Liver (tissue), 9 donors: Measurements from ENCODE around the gene PCDH9. TPM values are rescaled to one million over a fixed set of nuclear protein-coding genes. Genes with fewer than 3 reads are reported as not detected.

Source experiments
- DNase-seq: peaks from one replicate; pipeline ENCODE4 v3.0.0-alpha.2; 2017; ENCODE audit warnings: low spot score
- H3K27ac ChIP-seq, 2 donors: one replicate each; pipeline ENCODE4 v1.7.0; 2013; ENCODE audit warnings: inconsistent platforms in 2 of 2, low read length in 2 of 2, control low read depth in 1 of 2, low read depth in 1 of 2, mild to moderate bottlenecking in 1 of 2
- H3K27me3 ChIP-seq, 4 donors: one replicate each; pipeline versions ENCODE4 v1.6.1 to v1.7.0; 2013; ENCODE audit warnings: low read length in 3 of 4, inconsistent platforms in 1 of 4, mild to moderate bottlenecking in 1 of 4, moderate library complexity in 1 of 4; ENCODE audit not compliant: control insufficient read depth in 4 of 4, insufficient read depth in 4 of 4
- H3K36me3 ChIP-seq, 4 donors: one replicate each; pipeline versions ENCODE4 v1.6.1 to v1.7.0; 2013; ENCODE audit warnings: low read length in 3 of 4, mild to moderate bottlenecking in 3 of 4, low read depth in 1 of 4, moderate library complexity in 1 of 4; ENCODE audit not compliant: control insufficient read depth in 4 of 4, insufficient read depth in 3 of 4
- H3K4me1 ChIP-seq, 4 donors: one replicate each; pipeline versions ENCODE4 v1.6.1 to v1.7.0; 2013; ENCODE audit warnings: low read length in 3 of 4, mild to moderate bottlenecking in 3 of 4, moderate library complexity in 1 of 4; ENCODE audit not compliant: control insufficient read depth in 4 of 4, insufficient read depth in 4 of 4
- H3K4me3 ChIP-seq, 3 donors: one replicate each; pipeline versions ENCODE4 v1.6.1 to v1.7.0; 2013; ENCODE audit warnings: low read length in 3 of 3, control low read depth in 1 of 3, low read depth in 1 of 3, mild to moderate bottlenecking in 1 of 3
- H3K9ac ChIP-seq, 2 donors: one replicate each; pipeline ENCODE4 v1.7.0; 2013; ENCODE audit warnings: low read length in 2 of 2, mild to moderate bottlenecking in 2 of 2, moderate library complexity in 2 of 2, control low read depth in 1 of 2, low read depth in 1 of 2
- H3K9me3 ChIP-seq, 4 donors: one replicate each; pipeline versions ENCODE4 v1.6.1 to v1.7.0; 2013; ENCODE audit warnings: low read length in 3 of 4; ENCODE audit not compliant: control insufficient read depth in 4 of 4
- CTCF ChIP-seq: fragments of 150-350 bp; IDR thresholded peaks from 2 replicates; pipeline ENCODE4 v1.5.1; 2017; ENCODE audit warnings: improper control_type of control experiment, low read depth, low read length; ENCODE audit not compliant: missing input control
- EGR1 ChIP-seq, 2 donors: IDR thresholded peaks; 2 replicates each; pipeline ENCODE4 v1.6.1; 2016 to 2018; ENCODE audit warnings: antibody characterized with exemption in 2 of 2, low read depth in 2 of 2
- FOXA1 ChIP-seq: IDR thresholded peaks from 2 replicates; pipeline ENCODE4 v1.6.1; 2016; ENCODE audit warnings: antibody characterized with exemption
- FOXA2 ChIP-seq: IDR thresholded peaks from 2 replicates; pipeline ENCODE4 v1.6.1; 2016; ENCODE audit warnings: antibody characterized with exemption
- GABPA ChIP-seq, 2 donors: IDR thresholded peaks in 1 of 2; conservative IDR thresholded peaks in 1 of 2; 2 replicates each; pipeline ENCODE4 v1.6.1; 2016; ENCODE audit warnings: antibody characterized with exemption in 2 of 2, mild to moderate bottlenecking in 1 of 2, moderate library complexity in 1 of 2
- HNF4A ChIP-seq, 2 donors: conservative IDR thresholded peaks; 2 replicates each; pipeline ENCODE4 v1.6.1; 2016; ENCODE audit warnings: antibody characterized with exemption in 2 of 2, mild to moderate bottlenecking in 2 of 2
- HNF4G ChIP-seq: IDR thresholded peaks from 2 replicates; pipeline ENCODE4 v1.6.1; 2016; ENCODE audit warnings: antibody characterized with exemption
- JUND ChIP-seq, 2 donors: IDR thresholded peaks; 2 replicates each; pipeline ENCODE4 v1.6.1; 2016; ENCODE audit warnings: antibody characterized with exemption in 2 of 2
- MAX ChIP-seq: IDR thresholded peaks from 2 replicates; pipeline ENCODE4 v1.6.1; 2016; ENCODE audit warnings: antibody characterized with exemption
- NR2F2 ChIP-seq: IDR thresholded peaks from 2 replicates; pipeline ENCODE4 v1.6.1; 2016; ENCODE audit warnings: antibody characterized with exemption
- RAD21 ChIP-seq, 2 donors: IDR thresholded peaks; 2 replicates each; pipeline ENCODE4 v1.6.1; 2016; ENCODE audit warnings: antibody characterized with exemption in 2 of 2, mild to moderate bottlenecking in 2 of 2
- RXRA ChIP-seq, 2 donors: IDR thresholded peaks; 2 replicates each; pipeline ENCODE4 v1.6.1; 2017 to 2018; ENCODE audit warnings: antibody characterized with exemption in 2 of 2, mild to moderate bottlenecking in 1 of 2
- SP1 ChIP-seq: IDR thresholded peaks from 2 replicates; pipeline ENCODE4 v1.6.1; 2018; ENCODE audit warnings: antibody characterized with exemption, mild to moderate bottlenecking
- TAF1 ChIP-seq: conservative IDR thresholded peaks from 2 replicates; pipeline ENCODE4 v1.6.1; 2016; ENCODE audit warnings: antibody characterized with exemption, mild to moderate bottlenecking
- YY1 ChIP-seq: IDR thresholded peaks from 2 replicates; pipeline ENCODE4 v1.6.1; 2016; ENCODE audit warnings: antibody characterized with exemption, mild to moderate bottlenecking
- ZBTB33 ChIP-seq: IDR thresholded peaks from 2 replicates; pipeline ENCODE4 v1.6.1; 2016; ENCODE audit warnings: antibody characterized with exemption
- WGBS: extraction: QIAGEN DNeasy Blood & Tissue Kit; methylation state at CpG from one replicate; pipeline ENCODE4 v1.1.7; 2013; 5-methylcytosine and 5-hydroxymethylcytosine counted together
- polyA plus RNA-seq, 2 donors: library from polyadenylated mRNA; stranded (reverse) in 1 of 2; unstranded in 1 of 2; fragments of 200-250 nt in 1 of 2; fragments of >200 nt in 1 of 2; fragmentation: Nextera tagmentation in 1 of 2; extraction: Ambion mirVana in 1 of 2; gene quantifications; one replicate each; pipeline versions ENCODE4 v1.2.1 to v1.2.3, GENCODE V29; 2013 to 2015
- total RNA-seq, 2 donors: library from RNA; depleted of rRNA; stranded (reverse); fragments of >200 nt; gene quantifications; one replicate each; pipeline ENCODE4 v1.2.3, GENCODE V29; 2014
- TF ChIP-seq, protein P1 (sequence below): IDR thresholded peaks from 2 replicates; pipeline ENCODE4 v1.6.1; 2016; ENCODE audit warnings: antibody characterized with exemption
- TF ChIP-seq, protein P2 (sequence below): IDR thresholded peaks from 2 replicates; pipeline ENCODE4 v1.6.1; 2016; ENCODE audit warnings: antibody characterized with exemption, mild to moderate bottlenecking
- donor health status: healthy.
- donor health status: healthy.
- donor health status: healthy.
- donor health status: healthy.
- donor health status: healthy.

PCDH9 gene
- total and polyA plus RNA-seq, 4 donors, result 0.90 to 4.0 (median 2.2) TPM

- H3K4me3 ChIP-seq, result no peak overlapping the region
- no peaks in the 10 kb centered on the region for H3K4me1 ChIP-seq
- no peak overlapping the region for H3K27ac ChIP-seq
- no peak overlapping the region for H3K9ac ChIP-seq
- TF ChIP-seq JUND (IDR thresholded peaks at IDR 0.05) (no peak), SP1 (no peak), GABPA (IDR thresholded peaks at IDR 0.05 in 1 of 2, conservative IDR thresholded peaks at IDR 0.05 in 1 of 2) (no peak), FOXA1 (no peak), RAD21 (IDR thresholded peaks at IDR 0.05) (no peak)
- DNase-seq, result no peak
- peaks cover 0 to 3% (median 0%) of the 10 kb centered on the region in 4 donors for H3K27me3 ChIP-seq
- H3K36me3 ChIP-seq, result no peaks in the 10 kb centered on the region
- no peaks in the 10 kb centered on the region for H3K9me3 ChIP-seq
- 76% methylated on average over 2 of the region's 2 CpGs for WGBS
Observed at GRCh38 chr13:66842766-66843165, 387.4 kb downstream of the PCDH9 start.

GRCh38 chr13:66840621-66841020, 389.5 kb downstream of the PCDH9 start:
- DNase-seq, result no peak
- 91% methylated on average over 3 of the region's 3 CpGs for WGBS

More at GRCh38 chr13:66840621-66841020, 389.5 kb downstream of the PCDH9 start:
- Histone ChIP-seq H3K9me3 (no peaks in the 10 kb centered on the region), H3K27ac (no peak overlapping the region), H3K4me1 (no peaks in the 10 kb centered on the region), H3K9ac (no peak overlapping the region), H3K27me3 (peaks cover 0 to 8% (median 0%) of the 10 kb centered on the region in 4 donors), H3K36me3 (no peaks in the 10 kb centered on the region), H3K4me3 (no peak overlapping the region)
- TF ChIP-seq HNF4G (no peak), GABPA (IDR thresholded peaks at IDR 0.05 in 1 of 2, conservative IDR thresholded peaks at IDR 0.05 in 1 of 2) (no peak), RXRA (IDR thresholded peaks at IDR 0.05) (no peak), TAF1 (no peak), FOXA2 (no peak), NR2F2 (no peak), ZBTB33 (no peak), CTCF (no peak), FOXA1 (no peak), MAX (no peak), HNF4A (conservative IDR thresholded peaks at IDR 0.05) (no peak), YY1 (no peak), JUND (IDR thresholded peaks at IDR 0.05) (no peak), SP1 (no peak), EGR1 (IDR thresholded peaks at IDR 0.05; ENCODE audit: low read depth in 2 of 2) (no peak), RAD21 (IDR thresholded peaks at IDR 0.05) (no peak)
- TF ChIP-seq, protein P1, sequence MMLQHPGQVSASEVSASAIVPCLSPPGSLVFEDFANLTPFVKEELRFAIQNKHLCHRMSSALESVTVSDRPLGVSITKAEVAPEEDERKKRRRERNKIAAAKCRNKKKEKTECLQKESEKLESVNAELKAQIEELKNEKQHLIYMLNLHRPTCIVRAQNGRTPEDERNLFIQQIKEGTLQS, result no peak
- TF ChIP-seq, protein P2, sequence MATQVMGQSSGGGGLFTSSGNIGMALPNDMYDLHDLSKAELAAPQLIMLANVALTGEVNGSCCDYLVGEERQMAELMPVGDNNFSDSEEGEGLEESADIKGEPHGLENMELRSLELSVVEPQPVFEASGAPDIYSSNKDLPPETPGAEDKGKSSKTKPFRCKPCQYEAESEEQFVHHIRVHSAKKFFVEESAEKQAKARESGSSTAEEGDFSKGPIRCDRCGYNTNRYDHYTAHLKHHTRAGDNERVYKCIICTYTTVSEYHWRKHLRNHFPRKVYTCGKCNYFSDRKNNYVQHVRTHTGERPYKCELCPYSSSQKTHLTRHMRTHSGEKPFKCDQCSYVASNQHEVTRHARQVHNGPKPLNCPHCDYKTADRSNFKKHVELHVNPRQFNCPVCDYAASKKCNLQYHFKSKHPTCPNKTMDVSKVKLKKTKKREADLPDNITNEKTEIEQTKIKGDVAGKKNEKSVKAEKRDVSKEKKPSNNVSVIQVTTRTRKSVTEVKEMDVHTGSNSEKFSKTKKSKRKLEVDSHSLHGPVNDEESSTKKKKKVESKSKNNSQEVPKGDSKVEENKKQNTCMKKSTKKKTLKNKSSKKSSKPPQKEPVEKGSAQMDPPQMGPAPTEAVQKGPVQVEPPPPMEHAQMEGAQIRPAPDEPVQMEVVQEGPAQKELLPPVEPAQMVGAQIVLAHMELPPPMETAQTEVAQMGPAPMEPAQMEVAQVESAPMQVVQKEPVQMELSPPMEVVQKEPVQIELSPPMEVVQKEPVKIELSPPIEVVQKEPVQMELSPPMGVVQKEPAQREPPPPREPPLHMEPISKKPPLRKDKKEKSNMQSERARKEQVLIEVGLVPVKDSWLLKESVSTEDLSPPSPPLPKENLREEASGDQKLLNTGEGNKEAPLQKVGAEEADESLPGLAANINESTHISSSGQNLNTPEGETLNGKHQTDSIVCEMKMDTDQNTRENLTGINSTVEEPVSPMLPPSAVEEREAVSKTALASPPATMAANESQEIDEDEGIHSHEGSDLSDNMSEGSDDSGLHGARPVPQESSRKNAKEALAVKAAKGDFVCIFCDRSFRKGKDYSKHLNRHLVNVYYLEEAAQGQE, result no peak
